Caco-2 (cell line): ENCODE data around the gene PIK3IP1. TPM values are rescaled to one million over a fixed set of nuclear protein-coding genes. Genes with fewer than 3 reads are reported as not detected.

ENCODE experiments used
- BruUV-seq: library from RNA; stranded (reverse); fragments of 400-500 nt; replicated peaks from 2 replicates; lab custom pipeline; 2021; lab: Mats Ljungman, UMichigan
- CTCF ChIA-PET: fragments of 300-600 bp; sonication (Branson Sonifier 250); formaldehyde crosslinking; loops from one replicate; lab custom pipeline; 2022; ENCODE audit warnings: antibody characterized with exemption; lab: Charles Lee
- POLR2A ChIA-PET: fragments of 300-600 bp; sonication (Branson Sonifier 250); formaldehyde crosslinking; loops from one replicate; lab custom pipeline; 2022; ENCODE audit warnings: antibody characterized with exemption; lab: Charles Lee
- DNase-seq, 2 experiments: peaks; one replicate each; pipeline versions ENCODE4 v3.0.0 to v3.0.0-alpha.2; 2020 to 2022
- H3K27me3 ChIP-seq: replicated peaks from 2 replicates; pipeline ENCODE4 v1.6.0; 2011; ENCODE audit warnings: low read length; ENCODE audit not compliant: control insufficient read depth, insufficient read depth
- H3K36me3 ChIP-seq: 2 replicates; pipeline ENCODE4 v1.5.1; 2011; ENCODE audit warnings: low read length; ENCODE audit not compliant: control insufficient read depth, insufficient read depth
- H3K4me1 ChIP-seq: fragments of 250-450 bp; sonication (Bioruptor Pico); 2 replicates; pipeline ENCODE4 v1.5.1; 2020; ENCODE audit warnings: mild to moderate bottlenecking
- H3K4me3 ChIP-seq: 2 replicates; pipeline ENCODE4 v1.5.1; 2011; ENCODE audit warnings: low read depth, mild to moderate bottlenecking, control low read depth, low read length
- H3K9me3 ChIP-seq: fragments of 250-450 bp; sonication (Bioruptor Pico); 2 replicates; pipeline ENCODE4 v1.5.1; 2020; ENCODE audit warnings: mild to moderate bottlenecking, moderate library complexity
- H3K27ac Mint-ChIP-seq: one replicate; pipeline ENCODE4 v1.8.0; 2022; ENCODE audit warnings: mixed read lengths; ENCODE audit not compliant: unreplicated experiment
- H3K27me3 Mint-ChIP-seq: one replicate; pipeline ENCODE4 v1.8.0; 2022; ENCODE audit warnings: mixed read lengths; ENCODE audit not compliant: insufficient read depth, unreplicated experiment
- H3K36me3 Mint-ChIP-seq: one replicate; pipeline ENCODE4 v1.8.0; 2022; ENCODE audit warnings: mild to moderate bottlenecking, mixed read lengths; ENCODE audit not compliant: insufficient read depth, unreplicated experiment
- H3K4me1 Mint-ChIP-seq: one replicate; pipeline ENCODE4 v1.8.0; 2022; ENCODE audit warnings: low read depth, mixed read lengths; ENCODE audit not compliant: unreplicated experiment
- H3K4me3 Mint-ChIP-seq: one replicate; pipeline ENCODE4 v1.8.0; 2022; ENCODE audit warnings: mild to moderate bottlenecking, moderate library complexity, mixed read lengths; ENCODE audit not compliant: unreplicated experiment
- H3K9me3 Mint-ChIP-seq: one replicate; pipeline ENCODE4 v1.8.0; 2022; ENCODE audit warnings: mixed read lengths; ENCODE audit not compliant: unreplicated experiment
- CTCF ChIP-seq, 2 experiments: fragments of 200-600 bp in 1 of 2; IDR thresholded peaks; 1 replicate in 1 of 2; 2 replicates in 1 of 2; pipeline versions ENCODE4 v1.5.1 to v1.8.0; 2011 to 2022; ENCODE audit warnings: antibody characterized with exemption in 1 of 2, control low read depth in 1 of 2, inconsistent platforms in 1 of 2, low read depth in 1 of 2, low read length in 1 of 2, mild to moderate bottlenecking in 1 of 2, moderate library complexity in 1 of 2; ENCODE audit not compliant: insufficient read depth in 1 of 2, severe bottlenecking in 1 of 2, unreplicated experiment in 1 of 2
- intact Hi-C: fragments of 100-400 bp; cut with micrococcal nuclease; formaldehyde crosslinking; loops from one replicate; pipeline ENCODE4 v1.10.0; 2022; ENCODE audit not compliant: unreplicated experiment
- total RNA-seq: library from RNA; stranded (reverse); gene quantifications from 2 replicates; pipeline ENCODE4 v1.2.3, GENCODE V29; 2022

The PIK3IP1 gene
- total RNA-seq, 1 experiment from 2014 or later = 0.68 TPM

DNA sequence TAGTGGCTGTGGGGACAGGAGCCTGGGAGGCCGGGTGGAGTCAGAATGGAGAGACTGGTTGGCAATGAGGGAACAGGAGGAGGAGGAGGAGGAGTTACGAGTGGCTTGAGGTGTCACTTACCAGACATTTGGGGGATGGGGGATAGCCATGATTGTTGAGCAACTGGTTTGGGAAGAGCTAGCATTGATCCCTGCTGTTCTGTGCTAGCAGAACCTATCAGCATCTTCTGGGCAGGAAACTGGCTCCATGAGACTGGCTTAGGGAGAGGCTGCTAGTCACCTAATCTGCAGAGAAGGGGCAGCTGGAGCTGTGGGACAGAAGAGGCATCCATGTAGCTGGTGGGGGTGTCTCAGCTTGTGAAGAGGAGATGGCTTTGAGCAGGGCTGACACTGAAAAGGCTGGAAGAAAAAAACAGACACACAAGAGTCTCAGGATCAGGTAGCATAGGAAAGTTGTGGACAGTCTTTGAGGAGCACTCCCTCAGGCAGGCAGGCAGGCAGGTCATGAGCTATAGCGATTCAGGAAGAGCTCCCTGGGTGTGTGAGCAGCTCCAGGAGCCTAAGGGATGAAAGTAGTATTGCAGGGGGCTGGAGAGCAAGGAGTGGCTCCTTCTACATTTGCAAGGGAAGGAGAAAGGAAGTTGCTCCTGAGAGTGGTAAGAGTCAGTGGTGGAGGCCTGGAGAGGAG lies 22.3 kb downstream of the PIK3IP1 start:
- Mint-ChIP-seq H3K36me3 (peaks cover 41% of the 10 kb centered on the region), H3K4me1 (peaks cover 23% of the 10 kb centered on the region), H3K27ac (peak overlapping the region; percentile 37), H3K4me3 (no peak overlapping the region), H3K27me3 (no peaks in the 10 kb centered on the region), H3K9me3 (no peaks in the 10 kb centered on the region)
- H3K36me3 ChIP-seq = peaks cover 2% of the 10 kb centered on the region; the same call in 1 of the 2 replicates
- no peak for DNase-seq
- POLR2A ChIA-PET = interaction anchor here (1.3 kb wide), 1 partner anchor 19 kb away, joined by 5 read pairs; no protein-coding TSS in a partner anchor
- H3K9me3 ChIP-seq = no peaks in the 10 kb centered on the region
- peaks cover 22% of the 10 kb centered on the region for H3K4me1 ChIP-seq
- no peaks in the 10 kb centered on the region for H3K27me3 ChIP-seq
- intact Hi-C loops = no loop called here
- no TSS peak for BruUV-seq
- no peak overlapping the region for H3K4me3 ChIP-seq
- CTCF ChIA-PET = interaction anchor here (1.0 to 4.5 kb wide), 4 partner anchors 17 to 57 kb away, joined by 3 to 62 read pairs (median 4); partner anchors contain the start of genes LIMK2 and PIK3IP1
- TF ChIP-seq CTCF (IDR thresholded peaks at IDR 0.05; ENCODE audit: insufficient read depth in 1 of 2, low read depth in 1 of 2, low read length in 1 of 2, severe bottlenecking in 1 of 2, unreplicated experiment in 1 of 2) = no peak

- Histone ChIP-seq H3K9me3 (no peaks in the 10 kb centered on the region), H3K4me1 (peaks cover 18% of the 10 kb centered on the region; the same call in 1 of the 2 replicates), H3K36me3 (peaks cover 2% of the 10 kb centered on the region; the same call in 1 of the 2 replicates), H3K4me3 (no peak overlapping the region), H3K27me3 (no peaks in the 10 kb centered on the region)
- Mint-ChIP-seq H3K27me3 (no peaks in the 10 kb centered on the region), H3K9me3 (no peaks in the 10 kb centered on the region), H3K4me3 (no peak overlapping the region), H3K4me1 (peaks cover 23% of the 10 kb centered on the region), H3K36me3 (peaks cover 32% of the 10 kb centered on the region), H3K27ac (no peak overlapping the region)
- ChIA-PET CTCF (no interaction called here), POLR2A (no interaction called here)
- BruUV-seq = no TSS peak
- intact Hi-C loops = no loop called here
- TF ChIP-seq CTCF (IDR thresholded peaks at IDR 0.05; ENCODE audit: insufficient read depth in 1 of 2, low read depth in 1 of 2, low read length in 1 of 2, severe bottlenecking in 1 of 2, unreplicated experiment in 1 of 2) = no peak
- no peak for DNase-seq
Measured at GRCh38 chr22:31268281-31268680, 24.0 kb downstream of the PIK3IP1 start.

DNA sequence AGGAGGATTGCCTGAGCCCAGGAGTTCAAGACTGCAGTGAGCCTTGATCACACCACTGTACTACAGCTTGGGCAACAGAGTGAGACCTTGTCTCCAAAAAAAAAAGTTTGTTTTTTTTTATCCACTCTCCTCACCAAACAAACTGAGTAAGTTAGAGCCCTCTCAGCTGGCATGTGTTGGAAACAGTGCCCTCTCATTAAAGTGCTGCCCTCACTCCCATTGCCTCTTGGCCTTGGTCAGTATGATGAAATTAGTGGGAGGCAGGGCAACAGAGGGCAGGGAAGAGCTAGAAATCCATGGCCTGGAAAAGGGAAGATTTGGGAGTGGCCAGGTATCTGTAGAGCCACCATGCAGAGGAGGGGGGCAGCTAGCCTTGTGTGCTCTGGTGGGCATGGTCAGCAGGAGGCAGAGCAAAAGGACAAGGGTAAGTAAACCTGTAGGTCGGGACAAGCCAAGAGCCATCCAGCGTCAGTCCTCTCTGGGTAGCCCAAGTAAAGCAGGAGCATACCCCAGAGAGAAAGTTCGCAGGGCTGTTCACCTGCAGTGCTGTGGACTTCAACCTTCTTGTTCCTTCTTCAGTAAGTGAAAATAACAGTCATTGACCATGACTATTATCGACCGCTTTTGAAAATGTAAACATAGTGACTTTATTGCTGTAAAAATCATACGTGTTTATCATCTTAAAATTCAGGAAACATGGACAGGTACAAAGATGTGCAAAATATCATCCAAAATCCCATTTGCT lies 28.2 kb downstream of the PIK3IP1 start:
- no peak for DNase-seq
- Histone ChIP-seq H3K36me3 (no peaks in the 10 kb centered on the region), H3K9me3 (no peaks in the 10 kb centered on the region), H3K27me3 (no peaks in the 10 kb centered on the region), H3K4me1 (no peaks in the 10 kb centered on the region), H3K4me3 (no peak overlapping the region)
- intact Hi-C loops = no loop called here
- Mint-ChIP-seq H3K4me3 (no peak overlapping the region), H3K9me3 (no peaks in the 10 kb centered on the region), H3K4me1 (no peaks in the 10 kb centered on the region), H3K27ac (no peak overlapping the region), H3K27me3 (no peaks in the 10 kb centered on the region), H3K36me3 (peaks cover 41% of the 10 kb centered on the region)
- ChIA-PET POLR2A (interaction anchor here (0.6 kb wide), 1 partner anchor 28 kb away, joined by 3 read pairs; the partner anchor contains the start of gene PIK3IP1), CTCF (no interaction called here)
- BruUV-seq = no TSS peak
- TF ChIP-seq CTCF (IDR thresholded peaks at IDR 0.05; ENCODE audit: insufficient read depth in 1 of 2, low read depth in 1 of 2, low read length in 1 of 2, severe bottlenecking in 1 of 2, unreplicated experiment in 1 of 2) = no peak
